Astrocyte of the cerebellum (primary cell): Measurements from ENCODE around the gene DIS3L2.
"Not testable (repeated sequence)": the region's sequence is repeated elsewhere in the genome, so short reads cannot be mapped to it uniquely, and the experiment has no call there.

Source experiments
- DNase-seq: peaks from one replicate; pipeline ENCODE4 v3.0.0-alpha.2; 2011; ENCODE audit warnings: low read depth
- H3K4me3 ChIP-seq: 2 replicates; pipeline ENCODE4 v1.5.1; 2011; ENCODE audit warnings: mild to moderate bottlenecking, low read depth, low read length, moderate library complexity
- in situ Hi-C: cut with HindIII; loops from 2 replicates; pipeline ENCODE4 v1.10.0; 2017; ENCODE audit warnings: low sequenced_read_pairs
- TF ChIP-seq, protein P1 (sequence below): IDR thresholded peaks from 2 replicates; pipeline ENCODE4 v1.5.1; 2012; ENCODE audit warnings: low read length, low read depth, moderate library complexity, mild to moderate bottlenecking; ENCODE audit errors: missing control alignments

DIS3L2 gene

DNA sequence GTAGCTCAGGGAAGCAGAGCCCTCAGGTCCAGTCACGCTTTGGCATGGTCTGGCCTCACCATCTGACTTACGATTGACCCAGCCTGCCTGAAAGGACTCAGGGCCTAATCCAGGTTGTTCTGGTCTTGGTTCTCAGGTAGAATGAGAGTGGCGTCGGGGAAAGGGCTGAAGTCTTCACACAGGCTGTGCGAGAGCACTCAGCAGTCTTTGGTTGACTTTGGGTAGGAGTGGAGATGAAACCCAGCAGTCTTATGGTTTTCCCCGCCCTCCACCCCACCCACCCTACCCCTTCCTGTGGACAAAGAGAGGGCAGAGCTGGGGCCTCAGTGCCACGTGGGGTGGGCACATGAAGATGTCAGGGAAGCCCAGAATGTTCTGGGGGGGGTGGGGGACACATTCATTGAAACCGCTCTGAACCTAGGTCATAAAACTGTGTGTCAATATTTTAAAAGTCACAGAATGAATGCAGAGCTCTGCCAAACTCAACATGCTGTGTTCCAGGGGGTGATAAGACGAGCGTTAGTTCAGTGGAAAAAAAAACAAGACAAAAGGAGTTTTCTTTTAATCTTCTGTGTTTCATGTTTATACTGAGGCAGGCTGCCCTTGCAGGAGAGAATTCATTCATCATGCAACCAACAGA, 358.4 kb downstream of the DIS3L2 start:
- DNase-seq = no peak
- no peak overlapping the region for H3K4me3 ChIP-seq
- in situ Hi-C loops = no loop called here
- TF ChIP-seq, protein P1, sequence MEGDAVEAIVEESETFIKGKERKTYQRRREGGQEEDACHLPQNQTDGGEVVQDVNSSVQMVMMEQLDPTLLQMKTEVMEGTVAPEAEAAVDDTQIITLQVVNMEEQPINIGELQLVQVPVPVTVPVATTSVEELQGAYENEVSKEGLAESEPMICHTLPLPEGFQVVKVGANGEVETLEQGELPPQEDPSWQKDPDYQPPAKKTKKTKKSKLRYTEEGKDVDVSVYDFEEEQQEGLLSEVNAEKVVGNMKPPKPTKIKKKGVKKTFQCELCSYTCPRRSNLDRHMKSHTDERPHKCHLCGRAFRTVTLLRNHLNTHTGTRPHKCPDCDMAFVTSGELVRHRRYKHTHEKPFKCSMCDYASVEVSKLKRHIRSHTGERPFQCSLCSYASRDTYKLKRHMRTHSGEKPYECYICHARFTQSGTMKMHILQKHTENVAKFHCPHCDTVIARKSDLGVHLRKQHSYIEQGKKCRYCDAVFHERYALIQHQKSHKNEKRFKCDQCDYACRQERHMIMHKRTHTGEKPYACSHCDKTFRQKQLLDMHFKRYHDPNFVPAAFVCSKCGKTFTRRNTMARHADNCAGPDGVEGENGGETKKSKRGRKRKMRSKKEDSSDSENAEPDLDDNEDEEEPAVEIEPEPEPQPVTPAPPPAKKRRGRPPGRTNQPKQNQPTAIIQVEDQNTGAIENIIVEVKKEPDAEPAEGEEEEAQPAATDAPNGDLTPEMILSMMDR = no peak

DNA sequence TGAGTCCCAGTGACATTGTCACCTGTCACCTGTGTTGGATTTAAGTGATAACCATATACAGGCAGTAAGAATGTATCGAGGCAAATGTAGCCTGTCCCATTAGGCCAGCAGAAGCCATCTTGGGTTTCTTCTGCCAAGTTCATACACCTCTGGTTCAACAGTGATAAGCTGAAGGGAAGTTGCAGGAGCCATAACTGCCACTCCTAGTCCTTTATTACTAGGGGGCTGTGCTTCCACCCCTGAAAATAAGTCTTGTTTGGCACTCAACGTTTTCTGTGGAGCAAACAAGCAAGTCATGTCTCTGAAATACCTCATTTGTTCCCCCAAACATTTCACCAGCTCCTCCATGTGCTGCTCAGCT, 358.9 kb downstream of the DIS3L2 start:
- DNase-seq = no peak
- in situ Hi-C loops = no loop called here
- TF ChIP-seq, protein P1 = no peak

DNA sequence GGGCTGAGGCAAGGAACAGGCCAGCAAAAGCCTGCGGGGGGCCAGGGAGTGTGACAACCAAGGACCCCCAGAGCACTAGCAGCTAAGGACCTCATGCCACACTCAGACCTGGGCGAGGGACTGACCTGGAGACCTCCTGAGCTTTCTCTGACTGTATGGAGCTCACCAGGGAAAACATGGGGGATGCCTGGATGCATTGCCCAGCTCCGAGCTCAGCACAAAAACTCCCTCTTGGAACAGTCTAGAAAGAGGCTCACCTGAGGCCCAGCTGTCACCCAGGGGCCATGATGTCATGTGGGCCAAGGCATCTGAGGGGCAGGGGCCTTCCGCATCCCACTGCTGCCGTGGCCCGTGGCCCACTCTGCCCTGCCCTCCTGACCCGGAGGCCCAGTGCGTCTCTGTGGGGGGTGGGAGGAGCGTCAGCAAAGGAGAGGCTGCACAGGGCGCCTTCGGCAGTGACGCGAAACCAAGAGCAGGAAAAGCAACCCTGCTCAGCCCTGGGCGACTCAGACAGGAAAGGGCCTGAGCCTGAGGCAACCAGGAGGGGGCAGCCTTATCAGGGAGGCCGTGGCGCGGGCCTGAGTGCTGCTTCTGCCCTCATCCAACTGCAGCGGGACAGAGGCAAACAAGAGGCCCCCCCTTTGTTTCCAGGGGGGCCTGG, 359.8 kb downstream of the DIS3L2 start:
- H3K4me3 ChIP-seq = no peak overlapping the region
- in situ Hi-C loops = no loop called here
- DNase-seq = no peak
- TF ChIP-seq, protein P1 = no peak

More for the DNA sequence above, 358.9 kb downstream of the DIS3L2 start:
- no peak overlapping the region for H3K4me3 ChIP-seq

DNA sequence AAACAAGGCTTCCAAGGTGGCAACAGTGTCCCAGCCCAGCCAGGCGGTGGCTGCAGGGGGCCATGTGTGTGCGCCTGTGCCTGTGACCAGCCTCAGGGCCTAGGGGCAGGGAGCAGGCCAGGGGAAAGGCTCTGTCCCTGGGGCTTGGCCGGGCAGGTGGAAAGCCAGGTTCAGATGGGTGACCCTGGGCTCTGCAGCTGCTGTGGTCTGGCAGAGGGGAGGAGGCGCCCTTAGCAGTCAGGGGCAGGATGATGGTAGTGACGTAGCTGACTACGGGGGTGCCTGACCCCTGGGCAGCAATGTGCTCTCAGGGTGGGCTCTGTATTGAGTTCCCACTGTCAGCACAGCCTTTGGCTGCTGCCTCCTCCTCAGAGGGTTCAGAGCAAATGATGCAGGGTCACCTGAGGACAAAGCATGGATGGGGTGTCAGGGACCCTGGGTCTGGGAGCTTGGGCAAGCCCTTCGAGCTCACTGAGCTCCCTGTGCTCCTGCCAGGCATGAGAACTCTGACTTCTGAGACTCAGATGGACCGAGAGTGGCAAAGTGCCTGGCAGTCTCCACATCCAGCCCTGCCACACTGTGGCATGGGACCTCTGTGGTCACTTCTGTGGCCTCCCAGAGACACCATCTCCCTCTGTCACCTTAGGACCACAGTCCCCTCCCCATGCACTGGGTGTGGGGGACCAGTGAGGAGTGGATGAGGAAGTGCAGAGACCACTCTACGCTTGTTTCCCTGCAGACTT, 360.5 kb downstream of the DIS3L2 start:
- in situ Hi-C loops = no loop called here
- TF ChIP-seq, protein P1 = no peak
- no peak overlapping the region for H3K4me3 ChIP-seq
- no peak for DNase-seq

DNA sequence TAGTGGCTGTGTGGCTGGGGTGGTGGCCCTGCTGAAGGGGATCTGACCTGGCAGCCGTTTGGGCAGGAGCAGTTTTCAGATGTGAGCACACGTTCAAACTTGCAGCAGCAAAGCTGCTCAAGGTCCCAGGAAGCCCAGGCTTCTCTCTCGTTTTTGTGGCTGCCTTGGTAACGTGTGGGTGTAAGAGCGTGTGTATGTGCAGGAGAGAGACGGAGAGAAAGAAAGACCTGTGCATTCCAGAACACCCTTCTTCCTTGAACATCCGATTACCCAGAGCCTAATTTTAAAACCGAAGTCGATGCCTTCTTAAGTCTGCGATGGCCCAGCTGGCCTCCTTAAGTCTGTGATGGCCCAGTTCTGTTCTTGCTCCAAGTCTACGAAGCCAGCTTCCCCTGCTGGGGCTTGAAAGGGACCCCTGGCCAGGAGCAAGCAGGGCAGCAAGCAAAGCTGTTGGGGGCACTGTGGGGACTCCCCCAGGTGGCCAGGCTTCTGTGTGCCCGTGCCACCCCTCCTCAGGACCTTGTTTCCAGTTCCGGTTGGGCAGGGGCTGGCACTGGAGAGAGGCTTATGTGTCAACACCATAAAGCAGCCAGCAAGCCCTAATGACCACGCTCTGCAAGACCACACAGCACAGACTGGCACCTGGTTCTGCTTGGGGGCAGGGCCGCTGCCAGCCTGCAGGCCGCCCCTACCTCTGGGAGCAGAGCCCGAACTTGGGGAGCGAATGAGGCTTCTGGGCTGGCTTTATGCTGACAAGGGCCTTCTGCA, 361.2 kb downstream of the DIS3L2 start:
- no peak for DNase-seq
- in situ Hi-C loops = no loop called here
- no peak overlapping the region for H3K4me3 ChIP-seq
- TF ChIP-seq, protein P1 = no peak

DNA sequence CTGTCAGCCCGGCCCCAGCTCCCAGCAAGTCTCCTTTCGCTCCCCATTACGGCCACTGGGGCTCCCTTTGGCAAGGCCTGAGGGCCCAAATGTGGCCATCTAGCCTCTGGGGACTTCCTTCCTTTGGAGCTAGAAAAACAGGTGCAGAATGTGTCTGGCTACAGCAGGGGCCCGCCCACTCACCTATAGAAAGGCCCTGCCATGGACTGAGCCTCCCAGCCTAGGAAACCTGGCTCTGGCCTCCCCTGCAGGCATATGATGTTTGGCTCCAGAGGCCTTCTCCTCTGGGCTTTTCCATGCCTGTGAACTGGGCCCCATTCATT, 361.8 kb downstream of the DIS3L2 start:
- in situ Hi-C loops = no loop called here
- H3K4me3 ChIP-seq = no peak overlapping the region
- TF ChIP-seq, protein P1 = no peak
- DNase-seq = no peak

DNA sequence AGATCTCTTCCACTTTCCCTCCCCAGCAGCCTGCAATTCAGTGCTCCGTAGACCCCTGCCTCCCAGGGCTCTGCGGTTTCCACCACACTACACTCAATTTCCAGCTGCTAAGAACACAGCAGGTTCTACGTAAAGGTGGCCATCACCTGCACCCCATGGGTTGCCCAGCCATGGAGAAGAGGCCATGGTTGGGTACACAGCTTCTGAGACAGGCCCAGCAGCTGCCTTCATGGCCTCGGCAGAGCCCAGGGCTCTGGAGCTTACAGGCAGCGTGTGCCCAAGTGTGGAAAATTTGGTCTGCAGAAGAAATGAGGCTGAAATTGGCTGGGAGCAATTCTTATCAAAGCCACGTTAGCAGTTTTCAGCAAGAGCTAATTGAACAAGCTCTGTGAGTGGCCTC, 362.5 kb downstream of the DIS3L2 start:
- DNase-seq, H3K4me3 ChIP-seq, in situ Hi-C loops: not testable (repeated sequence)
